HepG2 (cell line): ENCODE results near the gene RSL1D1. TPM values are rescaled to one million over a fixed set of nuclear protein-coding genes. Genes with fewer than 3 reads are reported as not detected.
A peak's percentile ranks its signal among the peaks of the same experiment; 100 is the strongest.

ENCODE experiments used
- AGO1 ChIP-seq: fragments of 200-400 bp; formaldehyde crosslinking; IDR thresholded peaks from 2 replicates; pipeline ENCODE4 v1.6.1; 2017; ENCODE audit warnings: mild to moderate bottlenecking, low read depth, low read length, moderate library complexity; ENCODE audit not compliant: poor library complexity, severe bottlenecking
- ASH2L ChIP-seq: fragments of 300-600, 200-600 bp; sonication (generic); IDR thresholded peaks from 2 replicates; pipeline ENCODE4 v1.7.0; 2017; ENCODE audit warnings: low read depth, mild to moderate bottlenecking, moderate library complexity, mixed read lengths, low read length; ENCODE audit not compliant: insufficient read length
- DMTF1 ChIP-seq: sonication (generic); formaldehyde crosslinking; IDR thresholded peaks from 2 replicates; pipeline ENCODE4 v1.4.0; 2020; ENCODE audit warnings: mild to moderate bottlenecking, missing genetic modification reagents
- FOXP4 ChIP-seq: sonication (generic); formaldehyde crosslinking; IDR thresholded peaks from 2 replicates; pipeline ENCODE4 v1.4.0; 2020; ENCODE audit warnings: missing genetic modification reagents
- HNF1B ChIP-seq: sonication (generic); formaldehyde crosslinking; IDR thresholded peaks from 2 replicates; pipeline ENCODE4 v1.5.1; 2020; ENCODE audit warnings: mild to moderate bottlenecking, moderate library complexity, missing genetic modification reagents
- KDM5A ChIP-seq: fragments of 200-600 bp; sonication (generic); IDR thresholded peaks from 2 replicates; pipeline ENCODE4 v1.7.0; 2018; ENCODE audit warnings: antibody characterized with exemption, mild to moderate bottlenecking, low read length, borderline replicate concordance
- NFIB ChIP-seq: sonication (generic); formaldehyde crosslinking; IDR thresholded peaks from 2 replicates; pipeline ENCODE4 v1.9.0; 2021; ENCODE audit warnings: missing genetic modification reagents, mild to moderate bottlenecking, borderline replicate concordance
- NR2C2 ChIP-seq: sonication (generic); formaldehyde crosslinking; IDR thresholded peaks from 2 replicates; pipeline ENCODE4 v1.4.0; 2020; ENCODE audit warnings: missing genetic modification reagents, mild to moderate bottlenecking, moderate library complexity, borderline replicate concordance
- SP4 ChIP-seq: sonication (generic); formaldehyde crosslinking; IDR thresholded peaks from 2 replicates; pipeline ENCODE4 v1.8.1; 2023; ENCODE audit warnings: mild to moderate bottlenecking, missing genetic modification reagents
- U2AF2 ChIP-seq: fragments of 200-400 bp; formaldehyde crosslinking; IDR thresholded peaks from 2 replicates; pipeline ENCODE4 v1.6.1; 2017; ENCODE audit warnings: low read depth, mild to moderate bottlenecking, low read length
- ZFP41 ChIP-seq: sonication (generic); formaldehyde crosslinking; IDR thresholded peaks from 2 replicates; pipeline ENCODE4 v1.4.0; 2020; ENCODE audit warnings: mild to moderate bottlenecking, missing genetic modification reagents, borderline replicate concordance
- ZNF20 ChIP-seq: sonication (generic); formaldehyde crosslinking; IDR thresholded peaks from 2 replicates; pipeline ENCODE4 v1.4.0; 2020; ENCODE audit warnings: mild to moderate bottlenecking, moderate library complexity, missing genetic modification reagents
- ZNF280D ChIP-seq: sonication (generic); formaldehyde crosslinking; IDR thresholded peaks from 2 replicates; pipeline ENCODE4 v1.5.1; 2020; ENCODE audit warnings: mild to moderate bottlenecking, missing genetic modification reagents
- ZNF562 ChIP-seq: sonication (generic); formaldehyde crosslinking; IDR thresholded peaks from 2 replicates; pipeline ENCODE4 v1.8.0; 2022; ENCODE audit warnings: missing genetic modification reagents, borderline replicate concordance
- polyA plus RNA-seq, 8 experiments: library from polyadenylated mRNA; depleted of rRNA in 3 of 8; stranded (reverse) in 7 of 8; unstranded in 1 of 8; fragments of >200 nt; fragmentation: Illumina TruSeq in 4 of 8; extraction: Trizol in 4 of 8; gene quantifications; 2 replicates each; pipeline versions ENCODE4 v1.2.1 to v1.2.3, GENCODE V29; 2011 to 2016; ENCODE audit warnings: low read depth in 4 of 8, missing spikeins in 1 of 8, mixed read lengths in 1 of 8; ENCODE audit not compliant: insufficient read depth in 1 of 8
- total RNA-seq, 5 experiments: library from RNA; depleted of rRNA; stranded (reverse); fragments of >200 nt; fragmentation: Illumina TruSeq; extraction: Trizol; gene quantifications; 2 replicates each; pipeline ENCODE4 v1.2.3, GENCODE V29; 2016; ENCODE audit warnings: low read depth in 1 of 5

The RSL1D1 gene
- total and polyA plus RNA-seq, 2 of the 13 experiments (the other 11 are each of a cell fraction or from before 2014, with no cell fraction given): 187 to 343 TPM

- TF ChIP-seq ZNF280D (CRISPR knock-in tag): no peak
- peak; percentile 7; the same call in 1 of the 2 replicates for TF ChIP-seq KDM5A
- peak; percentile 26; the same call in 1 of the 2 replicates for TF ChIP-seq NR2C2 (CRISPR knock-in tag)
- TF ChIP-seq AGO1: no peak
- no peak for TF ChIP-seq DMTF1 (CRISPR knock-in tag)
- 0 out of 2 replicates have a peak, but pooled peaks have one; percentile 35 for TF ChIP-seq HNF1B (CRISPR knock-in tag)
- TF ChIP-seq SP4 (CRISPR knock-in tag): no peak
- TF ChIP-seq ZFP41: no peak
- no peak for TF ChIP-seq ZNF562 (CRISPR knock-in tag)
- no peak for TF ChIP-seq U2AF2
- TF ChIP-seq NFIB (CRISPR knock-in tag): no peak
- peak; percentile 84 for TF ChIP-seq ASH2L
- TF ChIP-seq FOXP4 (CRISPR knock-in tag): peak; percentile 80
- TF ChIP-seq ZNF20 (CRISPR knock-in tag): no peak
Observed at GRCh38 chr16:11869353-11870228, 18.2 kb upstream of the RSL1D1 start (continued).
